Stimulated activated CD4-positive, alpha-beta T cell treated with anti-CD3 and anti-CD28 coated beads, Interleukin-4, amount 100 ng/mL, for 1 hour (primary cell): Measurements from ENCODE around the gene KCNT2.

ENCODE experiments used
- DNase-seq: peaks from one replicate; pipeline ENCODE4 v3.0.0-alpha.2; 2020

Gene KCNT2

DNA sequence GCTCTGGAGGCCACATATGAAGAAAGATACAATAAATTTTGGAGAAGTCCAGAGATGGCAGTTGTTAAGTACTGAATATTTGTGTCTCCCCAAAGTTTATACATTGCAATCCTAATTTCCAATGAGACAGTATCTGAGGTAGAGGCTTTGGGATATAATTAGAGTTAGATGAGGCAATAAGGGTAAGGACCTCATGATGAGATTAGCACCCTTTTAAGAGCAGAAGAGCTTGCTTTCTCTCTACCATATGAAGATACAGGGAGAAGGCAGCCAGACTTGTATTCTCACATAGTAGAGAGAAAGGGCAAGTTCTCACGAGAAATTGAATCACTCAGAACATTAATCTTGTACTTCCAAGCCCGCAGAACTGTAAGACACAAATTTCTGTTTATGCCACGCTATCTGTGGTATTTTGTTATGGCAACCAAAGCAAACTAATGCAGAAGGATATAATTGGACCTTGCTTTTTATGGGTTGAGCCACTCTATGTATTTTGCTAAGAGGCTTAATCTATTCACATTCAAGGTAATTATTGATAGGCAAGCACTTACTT lies 430.1 kb downstream of the KCNT2 start:
- no peak for DNase-seq
